Measurements from ENCODE around the gene CIC. TPM values are rescaled to one million over a fixed set of nuclear protein-coding genes. Genes with fewer than 3 reads are reported as not detected.

The CIC gene
- total and polyA plus RNA-seq, 4 experiments from 2014 or later, result 3.5 to 82.6 (median 81.6) TPM; not detected in 1

DNA sequence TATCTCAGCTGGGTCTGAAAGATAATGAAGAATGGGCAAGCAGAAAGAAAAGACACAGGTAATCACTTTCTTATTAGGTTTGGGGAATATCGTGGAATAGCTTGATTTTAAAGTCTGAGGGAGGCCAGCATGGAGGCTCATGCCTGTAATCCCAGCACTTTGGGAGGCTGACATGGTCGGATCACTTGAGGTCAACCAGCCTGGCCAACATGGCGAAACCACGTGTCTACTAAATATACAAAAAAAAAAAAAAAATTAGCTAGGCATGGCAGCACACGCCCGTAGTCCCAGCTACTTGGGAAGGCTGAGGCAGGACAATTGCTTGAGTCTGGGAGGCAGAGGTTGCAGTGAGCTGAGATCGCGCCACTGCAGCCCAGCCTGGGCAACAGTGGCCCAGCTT lies 34.8 kb downstream of the CIC start:
- CTCF ChIA-PET (ENCODE audit: partially characterized antibody), result interaction anchor here (0.7 to 1.2 kb wide), 5 partner anchors 116 to 269 kb away, joined by 3 to 4 read pairs (median 3); partner anchors contain the start of gene POU2F2
- Mint-ChIP-seq H3K27ac (peak overlapping the region in 2 of 7 donors; percentile 15 to 86), H3K9me3 (no peaks in the 10 kb centered on the region), H3K36me3 (peaks cover 0 to 4% of the 10 kb centered on the region in 2 donors), H3K4me1 (peaks cover 16 to 33% (median 22%) of the 10 kb centered on the region in 4 donors), H3K27me3 (no peaks in the 10 kb centered on the region), H3K4me3 (peak overlapping the region in 5 of 8 donors; percentile 14 to 92 (median 90))
- DNase-seq, result no peak
- Histone ChIP-seq H3K27me3 (ENCODE audit: insufficient read depth, low read length) (no peaks in the 10 kb centered on the region), H3K4me1 (ENCODE audit: insufficient read depth, low read length) (peaks cover 20% of the 10 kb centered on the region), H3K9me3 (ENCODE audit: control insufficient read depth in 1 of 2, low read length in 2 of 2) (no peaks in the 10 kb centered on the region), H3K4me3 (ENCODE audit: low read length in 2 of 2) (no peak overlapping the region), H3K27ac (ENCODE audit: low read depth, low read length) (no peak overlapping the region), H3K36me3 (ENCODE audit: insufficient read depth, low read length) (no peaks in the 10 kb centered on the region)
- POLR2A ChIA-PET (ENCODE audit: partially characterized antibody), result interaction anchor here (0.8 to 1.8 kb wide), 4 partner anchors 19 to 172 kb away, joined by 3 to 8 read pairs (median 4); partner anchors contain the start of gene POU2F2
- intact Hi-C loops (cut with micrococcal nuclease), result loop anchor here (2.0 to 5.0 kb wide), 3 partner anchors 19 to 107 kb away; partner anchors contain the start of gene ERF

DNA sequence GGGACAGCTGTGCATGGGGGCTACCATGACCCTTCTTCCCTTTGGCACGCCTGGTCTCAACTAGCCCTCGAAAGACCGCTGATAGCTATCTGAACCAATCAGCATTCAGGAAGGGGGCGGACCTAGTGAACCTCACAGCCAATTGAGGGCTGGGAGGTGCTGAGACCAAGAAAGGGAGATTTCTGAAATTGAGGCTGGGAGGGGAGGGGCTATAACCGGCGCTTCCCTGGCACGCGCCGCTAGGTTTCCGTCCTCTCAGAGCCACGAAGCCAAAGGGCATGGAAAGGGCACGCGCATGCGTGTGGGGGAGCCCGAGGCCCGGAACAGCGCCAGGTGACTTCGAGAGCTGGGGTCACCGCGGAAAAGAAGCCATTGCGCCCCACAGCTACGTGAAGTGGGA lies 37.6 kb downstream of the CIC start:
- ChIA-PET POLR2A (ENCODE audit: partially characterized antibody) (no interaction called here), CTCF (ENCODE audit: partially characterized antibody) (interaction anchor here (1.3 kb wide), 1 partner anchor 198 kb away, joined by 3 read pairs; no protein-coding TSS in a partner anchor)
- Mint-ChIP-seq H3K36me3 (no peaks in the 10 kb centered on the region), H3K4me3 (peak overlapping the region in 1 of 8 donors; percentile 34), H3K4me1 (peaks cover 10 to 22% (median 16%) of the 10 kb centered on the region in 4 donors), H3K9me3 (peaks cover 0 to 1% (median 0%) of the 10 kb centered on the region in 8 donors), H3K27ac (peak overlapping the region in 1 of 7 donors; percentile 21), H3K27me3 (peaks cover 0 to 1% of the 10 kb centered on the region in 2 donors)
- no peak overlapping the region for H3K4me3 ChIP-seq (ENCODE audit: low read length in 2 of 2)
- H3K36me3 ChIP-seq (ENCODE audit: insufficient read depth, low read length), result no peaks in the 10 kb centered on the region
- intact Hi-C loops (cut with micrococcal nuclease), result no loop called here
- no peaks in the 10 kb centered on the region for H3K9me3 ChIP-seq (ENCODE audit: control insufficient read depth in 1 of 2, low read length in 2 of 2)
- peaks cover 13% of the 10 kb centered on the region for H3K4me1 ChIP-seq (ENCODE audit: insufficient read depth, low read length)
- H3K27me3 ChIP-seq (ENCODE audit: insufficient read depth, low read length), result no peaks in the 10 kb centered on the region
- H3K27ac ChIP-seq (ENCODE audit: low read depth, low read length), result no peak overlapping the region
- no peak for DNase-seq

DNA sequence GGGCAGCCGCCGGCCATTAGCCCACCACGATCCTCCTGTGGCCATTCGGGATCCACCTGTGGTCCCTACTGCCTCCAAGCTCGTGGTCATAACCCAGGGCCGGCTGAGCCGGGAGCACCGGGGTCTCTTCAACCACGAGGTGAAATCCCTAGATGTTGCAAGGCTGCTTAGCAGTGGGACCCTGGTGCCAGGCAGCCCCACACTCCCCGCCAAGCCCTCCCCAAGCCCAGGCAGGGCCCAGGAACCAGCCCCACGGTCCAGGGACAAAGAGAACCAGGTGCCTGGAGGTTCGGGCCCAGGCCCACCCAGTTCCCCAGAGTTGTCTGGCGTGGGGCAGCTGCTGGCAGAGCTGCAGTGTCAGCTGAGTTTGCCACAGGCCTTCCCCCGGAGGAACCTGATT lies 40.6 kb downstream of the CIC start:
- Mint-ChIP-seq H3K27me3 (peaks cover 17 to 21% of the 10 kb centered on the region in 2 donors), H3K27ac (no peak overlapping the region), H3K9me3 (peaks cover 0 to 1% (median 0%) of the 10 kb centered on the region in 8 donors), H3K4me1 (peaks cover 2 to 17% (median 8%) of the 10 kb centered on the region in 4 donors), H3K36me3 (no peaks in the 10 kb centered on the region), H3K4me3 (no peak overlapping the region)
- Histone ChIP-seq H3K36me3 (ENCODE audit: insufficient read depth, low read length) (no peaks in the 10 kb centered on the region), H3K4me3 (ENCODE audit: low read length in 2 of 2) (no peak overlapping the region), H3K4me1 (ENCODE audit: insufficient read depth, low read length) (peaks cover 14% of the 10 kb centered on the region), H3K27ac (ENCODE audit: low read depth, low read length) (no peak overlapping the region), H3K9me3 (ENCODE audit: control insufficient read depth in 1 of 2, low read length in 2 of 2) (no peaks in the 10 kb centered on the region), H3K27me3 (ENCODE audit: insufficient read depth, low read length) (peaks cover 26% of the 10 kb centered on the region)
- ChIA-PET POLR2A (ENCODE audit: partially characterized antibody) (no interaction called here), CTCF (ENCODE audit: partially characterized antibody) (no interaction called here)
- DNase-seq, result no peak
- intact Hi-C loops (cut with micrococcal nuclease), result no loop called here

DNA sequence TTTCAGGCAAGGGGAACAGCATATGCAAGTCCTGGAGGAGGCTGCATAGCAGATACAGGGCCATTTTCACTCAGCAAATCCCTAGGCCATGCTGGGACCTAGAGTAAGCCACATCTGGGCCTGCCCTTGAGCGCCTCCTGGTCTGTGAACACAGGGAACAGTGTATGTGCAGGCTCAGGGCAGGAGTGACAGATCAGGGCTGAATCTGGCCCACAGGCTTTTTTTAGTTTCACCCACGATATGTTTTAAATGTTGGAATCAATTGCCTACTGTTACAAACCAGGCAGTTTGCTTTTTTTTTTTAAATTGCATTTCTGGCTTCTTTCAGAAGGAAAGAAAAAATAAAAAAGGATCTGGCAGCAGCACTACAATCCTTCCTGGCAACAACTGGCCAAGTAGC lies 42.6 kb downstream of the CIC start:
- H3K4me3 ChIP-seq (ENCODE audit: low read length in 2 of 2), result no peak overlapping the region
- peaks cover 14% of the 10 kb centered on the region for H3K4me1 ChIP-seq (ENCODE audit: insufficient read depth, low read length)
- no peaks in the 10 kb centered on the region for H3K36me3 ChIP-seq (ENCODE audit: insufficient read depth, low read length)
- H3K27me3 Mint-ChIP-seq, result peaks cover 17 to 26% of the 10 kb centered on the region in 2 donors
- no peak overlapping the region for H3K27ac ChIP-seq (ENCODE audit: low read depth, low read length)
- DNase-seq, result no peak
- no peaks in the 10 kb centered on the region for H3K36me3 Mint-ChIP-seq
- POLR2A ChIA-PET (ENCODE audit: partially characterized antibody), result interaction anchor here (0.6 to 1.2 kb wide), 2 partner anchors 69 to 131 kb away, joined by 3 to 5 read pairs; partner anchors contain the start of gene GSK3A
- H3K9me3 ChIP-seq (ENCODE audit: control insufficient read depth in 1 of 2, low read length in 2 of 2), result no peaks in the 10 kb centered on the region
- H3K27ac Mint-ChIP-seq, result no peak overlapping the region
- H3K27me3 ChIP-seq (ENCODE audit: insufficient read depth, low read length), result peaks cover 26% of the 10 kb centered on the region
- intact Hi-C loops (cut with micrococcal nuclease), result no loop called here
- no peak overlapping the region for H3K4me3 Mint-ChIP-seq
- CTCF ChIA-PET (ENCODE audit: partially characterized antibody), result interaction anchor here (0.6 to 1.6 kb wide), 2 partner anchors 32 to 212 kb away, joined by 3 to 4 read pairs; no protein-coding TSS in a partner anchor
- peaks cover 2 to 21% (median 8%) of the 10 kb centered on the region in 4 donors for H3K4me1 Mint-ChIP-seq
- H3K9me3 Mint-ChIP-seq, result peaks cover 0 to 1% (median 0%) of the 10 kb centered on the region in 8 donors

DNA sequence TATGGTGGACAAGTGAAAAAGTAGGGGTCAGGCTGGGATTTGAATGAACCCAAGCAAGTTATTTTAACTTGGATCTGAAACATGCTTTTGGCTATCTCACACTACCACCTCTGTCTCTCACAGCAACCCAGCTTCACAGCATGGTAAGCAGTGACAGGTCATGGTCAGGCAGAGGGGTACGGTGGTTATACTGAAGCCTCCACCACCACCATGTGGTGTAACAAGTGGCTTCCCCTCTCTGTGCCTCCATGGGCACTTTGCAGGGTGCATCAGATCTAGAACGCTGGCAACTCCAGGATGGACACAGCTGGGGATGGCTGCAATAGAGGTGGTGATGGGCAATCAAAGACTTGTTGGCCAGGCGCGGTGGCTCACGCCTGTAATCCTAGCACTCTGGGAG lies 43.3 kb downstream of the CIC start:
- peaks cover 26% of the 10 kb centered on the region for H3K27me3 ChIP-seq (ENCODE audit: insufficient read depth, low read length)
- no peak overlapping the region for H3K4me3 ChIP-seq (ENCODE audit: low read length in 2 of 2)
- H3K36me3 ChIP-seq (ENCODE audit: insufficient read depth, low read length), result no peaks in the 10 kb centered on the region
- peaks cover 14% of the 10 kb centered on the region for H3K4me1 ChIP-seq (ENCODE audit: insufficient read depth, low read length)
- no peak for DNase-seq
- peaks cover 18 to 26% of the 10 kb centered on the region in 2 donors for H3K27me3 Mint-ChIP-seq
- intact Hi-C loops (cut with micrococcal nuclease), result no loop called here
- H3K4me1 Mint-ChIP-seq, result peaks cover 2 to 27% (median 14%) of the 10 kb centered on the region in 4 donors
- no peaks in the 10 kb centered on the region for H3K36me3 Mint-ChIP-seq
- ChIA-PET POLR2A (ENCODE audit: partially characterized antibody) (no interaction called here), CTCF (ENCODE audit: partially characterized antibody) (interaction anchor here (1.0 kb wide), 1 partner anchor 204 kb away, joined by 3 read pairs; no protein-coding TSS in a partner anchor)
- H3K9me3 ChIP-seq (ENCODE audit: control insufficient read depth in 1 of 2, low read length in 2 of 2), result no peaks in the 10 kb centered on the region
- H3K27ac ChIP-seq (ENCODE audit: low read depth, low read length), result no peak overlapping the region
- H3K9me3 Mint-ChIP-seq, result peaks cover 0 to 1% (median 0%) of the 10 kb centered on the region in 8 donors
- peak overlapping the region in 7 of 8 donors; percentile 42 to 78 (median 58) for H3K4me3 Mint-ChIP-seq
- no peak overlapping the region for H3K27ac Mint-ChIP-seq

DNA sequence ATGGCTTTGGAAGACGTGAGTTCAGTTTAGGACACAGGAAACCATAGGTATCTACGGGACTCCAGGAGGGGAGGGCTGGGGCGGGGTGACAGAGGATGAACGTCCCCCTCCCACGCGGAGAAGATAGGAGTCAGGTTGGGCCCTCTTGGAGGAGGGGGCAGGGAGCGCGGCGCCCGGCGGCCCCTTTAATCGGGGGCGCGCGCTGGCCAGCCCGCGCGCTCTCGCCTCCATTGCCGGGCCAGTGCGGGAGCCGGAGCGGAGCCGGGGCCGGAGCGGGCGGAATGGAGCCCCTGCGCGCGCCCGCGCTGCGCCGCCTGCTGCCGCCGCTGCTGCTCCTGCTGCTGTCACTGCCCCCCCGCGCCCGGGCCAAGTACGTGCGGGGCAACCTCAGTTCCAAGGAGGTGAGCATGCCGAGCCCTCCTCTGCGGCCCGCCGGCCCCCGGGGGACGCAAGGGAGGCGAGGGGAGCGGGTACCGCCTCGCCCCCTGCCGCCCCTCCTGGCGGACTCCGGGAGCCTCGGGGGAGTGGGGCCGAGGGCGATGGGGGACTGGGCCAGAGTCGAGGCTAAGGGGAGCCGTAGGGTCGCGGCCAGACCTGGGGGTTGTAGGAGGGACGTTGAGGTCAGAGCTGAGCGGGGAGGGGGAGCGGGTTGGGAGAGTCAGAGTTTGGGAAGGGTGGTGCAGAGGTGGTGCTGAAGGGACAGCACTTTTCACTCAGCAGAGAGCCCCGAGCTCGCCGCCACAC lies 44.2 kb downstream of the CIC start, which contains the start of gene TMEM145:
TSS of gene TMEM145 (plus strand) at position 214 of the 744 bp plus-strand sequence. CDS start at position 282, 68 bp downstream.
- peaks cover 18 to 26% of the 10 kb centered on the region in 2 donors for H3K27me3 Mint-ChIP-seq

More for the DNA sequence above, 44.2 kb downstream of the CIC start, which contains the start of gene TMEM145:
- H3K4me1 Mint-ChIP-seq, result peaks cover 2 to 27% (median 14%) of the 10 kb centered on the region in 4 donors
- Histone ChIP-seq H3K27me3 (ENCODE audit: insufficient read depth, low read length) (peaks cover 26% of the 10 kb centered on the region), H3K27ac (ENCODE audit: low read depth, low read length) (no peak within 1 kb of the TSS), H3K36me3 (ENCODE audit: insufficient read depth, low read length) (no peaks in the 10 kb centered on the region), H3K4me1 (ENCODE audit: insufficient read depth, low read length) (peaks cover 14% of the 10 kb centered on the region), H3K4me3 (ENCODE audit: low read length in 2 of 2) (no peak within 1 kb of the TSS), H3K9me3 (ENCODE audit: control insufficient read depth in 1 of 2, low read length in 2 of 2) (no peaks in the 10 kb centered on the region)
- H3K36me3 Mint-ChIP-seq, result no peaks in the 10 kb centered on the region
- intact Hi-C loops (cut with micrococcal nuclease), result no loop called here
- peak in 2 of 5 donors; percentile 18 to 54 for DNase-seq
- H3K27ac Mint-ChIP-seq, result peak within 1 kb of the TSS in 1 of 7 donors; percentile 53
- peak within 1 kb of the TSS; percentile 42 to 80 (median 70) for H3K4me3 Mint-ChIP-seq
- ChIA-PET POLR2A (ENCODE audit: partially characterized antibody) (interaction anchor here (0.6 to 1.0 kb wide), 2 partner anchors 17 to 137 kb away, joined by 3 read pairs; no protein-coding TSS in a partner anchor), CTCF (ENCODE audit: partially characterized antibody) (interaction anchor here (1.0 kb wide), 1 partner anchor 205 kb away, joined by 3 read pairs; no protein-coding TSS in a partner anchor)
- peaks cover 0 to 1% (median 0%) of the 10 kb centered on the region in 8 donors for H3K9me3 Mint-ChIP-seq
